RWPE1 (cell line): ENCODE data around the gene ARHGEF37.
A peak's percentile ranks its signal among the peaks of the same experiment; 100 is the strongest.

Source experiments
- CTCF ChIA-PET: fragments of 350-600 bp; sonication (Branson Sonifier 250); formaldehyde crosslinking; extraction: SDS; loops from one replicate; lab custom pipeline; 2021; lab: Yijun Ruan, JAX
- POLR2A ChIA-PET: fragments of 400-600 bp; formaldehyde crosslinking; extraction: SDS; loops from one replicate; lab custom pipeline; 2020; ENCODE audit warnings: antibody characterized with exemption; ENCODE audit not compliant: low non-redundant PET; lab: Yijun Ruan, JAX
- DNase-seq: peaks from one replicate; pipeline ENCODE4 v3.0.0; 2012; ENCODE audit warnings: low spot score
- H3K27ac ChIP-seq: fragments of 450-650 bp; 2 replicates; pipeline ENCODE4 v1.5.1; 2017
- TF ChIP-seq, protein P1 (sequence below): fragments of 450-650 bp; conservative IDR thresholded peaks from 2 replicates; pipeline ENCODE4 v1.5.1; 2017; ENCODE audit warnings: low read depth, mild to moderate bottlenecking

The ARHGEF37 gene

DNA sequence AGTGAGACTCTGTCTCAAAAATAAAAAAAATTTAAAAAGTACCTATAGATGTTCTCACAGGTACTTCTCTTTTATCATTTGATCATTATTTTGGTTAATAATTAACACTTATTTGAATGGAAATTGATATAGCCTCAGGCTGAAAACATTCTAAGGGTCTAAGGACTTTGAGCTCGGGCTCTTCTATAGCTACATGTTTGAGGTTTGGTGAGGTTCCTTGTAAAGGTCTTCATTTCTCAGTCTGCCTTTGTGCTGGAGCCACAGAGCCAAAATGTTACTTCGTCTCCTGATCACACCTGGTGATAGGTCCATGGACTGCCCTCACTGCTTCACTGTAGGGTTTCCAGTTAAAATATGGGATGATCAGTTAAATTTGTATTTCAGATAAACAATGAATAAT, 22.6 kb downstream of the ARHGEF37 start:
- DNase-seq, result no peak
- POLR2A ChIA-PET, result no interaction called here
- TF ChIP-seq, protein P1, sequence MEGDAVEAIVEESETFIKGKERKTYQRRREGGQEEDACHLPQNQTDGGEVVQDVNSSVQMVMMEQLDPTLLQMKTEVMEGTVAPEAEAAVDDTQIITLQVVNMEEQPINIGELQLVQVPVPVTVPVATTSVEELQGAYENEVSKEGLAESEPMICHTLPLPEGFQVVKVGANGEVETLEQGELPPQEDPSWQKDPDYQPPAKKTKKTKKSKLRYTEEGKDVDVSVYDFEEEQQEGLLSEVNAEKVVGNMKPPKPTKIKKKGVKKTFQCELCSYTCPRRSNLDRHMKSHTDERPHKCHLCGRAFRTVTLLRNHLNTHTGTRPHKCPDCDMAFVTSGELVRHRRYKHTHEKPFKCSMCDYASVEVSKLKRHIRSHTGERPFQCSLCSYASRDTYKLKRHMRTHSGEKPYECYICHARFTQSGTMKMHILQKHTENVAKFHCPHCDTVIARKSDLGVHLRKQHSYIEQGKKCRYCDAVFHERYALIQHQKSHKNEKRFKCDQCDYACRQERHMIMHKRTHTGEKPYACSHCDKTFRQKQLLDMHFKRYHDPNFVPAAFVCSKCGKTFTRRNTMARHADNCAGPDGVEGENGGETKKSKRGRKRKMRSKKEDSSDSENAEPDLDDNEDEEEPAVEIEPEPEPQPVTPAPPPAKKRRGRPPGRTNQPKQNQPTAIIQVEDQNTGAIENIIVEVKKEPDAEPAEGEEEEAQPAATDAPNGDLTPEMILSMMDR, result no peak
- peak overlapping the region; percentile 72 for H3K27ac ChIP-seq
- CTCF ChIA-PET, result interaction anchor here (0.6 to 0.9 kb wide), 3 partner anchors 15 to 144 kb away, joined by 3 to 5 read pairs (median 3); no protein-coding TSS in a partner anchor

DNA sequence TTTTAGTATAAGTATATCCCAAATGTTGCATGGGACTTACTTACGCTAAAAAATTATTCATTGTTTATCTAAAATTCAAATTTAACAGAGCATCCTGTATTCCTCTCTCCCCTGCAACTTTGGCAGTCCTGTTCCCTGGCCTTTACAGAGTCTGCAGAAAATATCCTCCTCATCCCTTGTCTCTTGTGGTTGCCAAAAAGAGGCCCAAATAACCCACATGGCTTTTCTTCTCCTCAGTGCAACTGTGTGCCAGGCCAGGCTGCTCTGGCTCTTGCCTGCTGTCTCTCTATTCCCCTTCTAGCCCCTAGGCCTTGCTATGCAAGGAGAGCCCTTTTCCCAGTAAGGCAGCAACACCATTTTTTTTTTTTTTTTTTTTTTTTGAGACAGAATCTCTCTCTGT, 23.0 kb downstream of the ARHGEF37 start:
- POLR2A ChIA-PET, result interaction anchor here (0.6 kb wide), 1 partner anchor 787 kb away, joined by 4 read pairs; no protein-coding TSS in a partner anchor
- DNase-seq, result no peak
- peak overlapping the region; percentile 78 for H3K27ac ChIP-seq
- CTCF ChIA-PET, result interaction anchor here (0.6 kb wide), 1 partner anchor 144 kb away, joined by 5 read pairs; no protein-coding TSS in a partner anchor
- TF ChIP-seq, protein P1, result no peak

DNA sequence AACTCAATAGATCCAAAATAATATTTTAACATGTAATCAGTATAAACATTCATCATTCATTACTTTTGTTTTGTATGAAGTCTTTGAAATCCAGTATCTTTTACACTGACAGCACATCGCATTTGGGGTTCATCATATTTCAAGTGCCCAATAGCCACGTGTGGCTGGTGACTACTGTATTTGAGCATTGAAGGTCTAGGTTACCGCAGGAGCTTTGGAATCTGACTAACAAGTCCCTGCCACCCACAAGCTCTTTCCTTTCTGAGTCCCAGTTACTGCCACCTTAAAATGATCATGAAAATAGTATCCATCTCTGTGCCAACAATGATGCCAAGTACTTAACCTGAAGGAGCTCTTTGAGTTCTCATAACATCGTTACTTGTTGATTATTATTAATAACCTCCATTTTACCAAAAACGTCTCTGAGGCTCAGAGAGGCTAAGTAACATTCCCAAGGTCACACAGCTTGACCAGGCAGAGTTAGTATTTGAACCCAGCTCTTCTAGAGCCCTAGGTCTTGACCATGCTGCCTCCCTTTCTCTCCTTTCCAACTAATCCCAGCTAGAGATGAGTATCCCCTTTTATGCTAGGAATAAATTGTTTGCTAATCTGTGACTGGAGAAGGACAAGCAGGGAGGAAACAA, 24.2 kb downstream of the ARHGEF37 start:
- TF ChIP-seq, protein P1, result no peak
- H3K27ac ChIP-seq, result peak overlapping the region; percentile 95
- no peak for DNase-seq
- ChIA-PET POLR2A (interaction anchor here (0.7 to 1.1 kb wide), 2 partner anchors 8 to 13 kb away, joined by 3 to 4 read pairs; no protein-coding TSS in a partner anchor), CTCF (interaction anchor here (0.6 to 1.3 kb wide), 8 partner anchors 13 to 240 kb away, joined by 3 to 8 read pairs (median 4); no protein-coding TSS in a partner anchor)

DNA sequence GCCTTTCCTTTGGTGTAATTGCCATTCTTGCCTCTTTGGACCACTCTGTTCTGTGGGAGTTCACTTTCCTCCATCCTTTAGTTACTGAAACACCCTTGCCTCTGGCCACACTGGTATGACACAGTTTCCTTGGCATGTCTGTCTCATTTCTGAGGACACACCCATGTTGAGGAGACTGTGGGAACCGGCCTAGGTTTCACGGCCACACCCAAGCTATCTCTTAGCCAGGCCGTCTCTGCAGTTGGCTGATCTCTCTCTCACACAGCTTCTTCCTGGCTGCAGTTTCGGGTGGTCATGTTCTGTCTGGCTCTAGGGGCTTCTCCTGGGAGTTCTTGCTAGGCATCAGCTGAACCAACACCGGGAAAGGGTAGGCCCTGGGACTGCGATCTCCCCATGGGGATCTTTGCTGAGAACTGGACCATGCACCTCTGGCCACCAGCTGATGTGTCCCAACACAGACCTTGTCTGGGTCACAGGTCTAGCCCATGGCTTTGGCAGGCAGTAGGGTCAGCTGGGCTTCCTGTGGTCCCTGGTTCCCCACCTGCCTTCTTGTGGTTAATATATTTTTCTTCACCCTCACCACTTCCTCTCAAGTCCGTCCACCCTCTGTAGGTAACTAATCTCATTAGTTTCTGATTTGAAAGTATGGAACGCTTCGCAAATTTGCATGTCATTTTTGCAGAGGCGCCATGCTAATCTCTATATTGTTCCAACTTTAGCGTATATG, 24.9 kb downstream of the ARHGEF37 start:
- CTCF ChIA-PET, result interaction anchor here (0.7 to 1.3 kb wide), 7 partner anchors 13 to 241 kb away, joined by 3 to 5 read pairs (median 4); no protein-coding TSS in a partner anchor
- POLR2A ChIA-PET, result interaction anchor here (0.7 to 1.1 kb wide), 2 partner anchors 9 to 13 kb away, joined by 3 to 4 read pairs; no protein-coding TSS in a partner anchor
- TF ChIP-seq, protein P1, result no peak
- peak overlapping the region; percentile 95 for H3K27ac ChIP-seq
- DNase-seq, result peak; percentile 99

DNA sequence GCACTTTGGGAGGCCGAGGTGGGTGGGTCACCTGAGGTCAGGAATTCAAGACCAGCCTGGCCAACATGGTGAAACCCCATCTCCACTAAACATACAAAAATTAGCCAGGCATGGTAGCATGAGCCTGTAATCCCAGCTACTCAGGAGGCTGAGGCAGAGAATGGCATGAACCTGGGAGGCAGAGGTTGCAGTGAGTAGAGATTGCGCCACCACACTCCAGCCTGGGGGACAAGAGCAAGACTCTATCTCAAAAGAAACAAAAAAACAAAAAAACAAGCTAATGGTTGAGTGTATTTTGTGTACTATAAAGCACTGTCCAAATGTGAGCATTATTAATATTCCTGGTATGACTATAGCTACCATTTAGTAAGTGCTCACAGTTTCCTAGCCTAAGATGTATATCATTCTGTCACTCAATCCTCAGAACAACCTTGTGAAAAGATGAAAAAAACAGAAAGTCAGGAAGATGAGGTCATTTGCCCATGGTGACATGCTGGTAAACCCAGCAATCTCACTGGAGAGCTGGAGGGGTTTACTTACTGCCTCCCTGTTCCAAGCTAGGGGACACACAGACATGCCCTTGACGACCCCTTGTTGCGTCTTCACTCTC, 27.7 kb downstream of the ARHGEF37 start:
- ChIA-PET POLR2A (no interaction called here), CTCF (interaction anchor here (0.6 to 1.6 kb wide), 2 partner anchors 9 to 50 kb away, joined by 3 to 8 read pairs; no protein-coding TSS in a partner anchor)
- DNase-seq, result no peak
- peak overlapping the region; percentile 95 for H3K27ac ChIP-seq
- TF ChIP-seq, protein P1, result no peak
